HFF-Myc (cell line): ENCODE measurements around the gene PRKAG1.
A peak's percentile ranks its signal among the peaks of the same experiment; 100 is the strongest.

Source experiments
- DNase-seq: peaks from one replicate; pipeline ENCODE4 v3.0.0-alpha.2; 2011; ENCODE audit warnings: low read depth; ENCODE audit errors: extremely low read depth
- H3K4me3 ChIP-seq: replicated peaks from 2 replicates; pipeline ENCODE4 v1.5.1; 2011; ENCODE audit warnings: low read depth, mild to moderate bottlenecking, control low read depth, low read length
- CTCF ChIP-seq: IDR thresholded peaks from 2 replicates; pipeline ENCODE4 v1.5.1; 2012; ENCODE audit warnings: mild to moderate bottlenecking, low read depth, low read length, control low read depth; ENCODE audit errors: missing control alignments

Gene PRKAG1

GRCh38 chr12:49049566-49050224 is 31.1 kb upstream of the PRKAG1 start:
- no peak overlapping the region for H3K4me3 ChIP-seq
- no peak for TF ChIP-seq CTCF
- no peak for DNase-seq

- no peak for DNase-seq
These were observed 30.4 kb upstream of the PRKAG1 start for GRCh38 chr12:49048953-49049352.

GRCh38 chr12:49046129-49046895 is 27.7 kb upstream of the PRKAG1 start:
- no peak for TF ChIP-seq CTCF
- no peak overlapping the region for H3K4me3 ChIP-seq
- DNase-seq: no peak

More at GRCh38 chr12:49048953-49049352, 30.4 kb upstream of the PRKAG1 start:
- no peak for TF ChIP-seq CTCF
- H3K4me3 ChIP-seq: no peak overlapping the region

- H3K4me3 ChIP-seq: no peak overlapping the region
- TF ChIP-seq CTCF: no peak
- no peak for DNase-seq
These were observed 26.1 kb upstream of the PRKAG1 start for GRCh38 chr12:49044660-49045059.

- H3K4me3 ChIP-seq: no peak overlapping the region
- no peak for DNase-seq
- TF ChIP-seq CTCF: peak; percentile 84
These were observed 25.3 kb upstream of the PRKAG1 start for GRCh38 chr12:49043856-49044258.

GRCh38 chr12:49043241-49043640 is 24.7 kb upstream of the PRKAG1 start:
- H3K4me3 ChIP-seq: no peak overlapping the region
- TF ChIP-seq CTCF: no peak
- DNase-seq: no peak
